ENCODE data around the gene MYH13. TPM values are rescaled to one million over a fixed set of nuclear protein-coding genes. Genes with fewer than 3 reads are reported as not detected.

Gene MYH13
- total RNA-seq, 2 donors from 2014 or later: 0.28 TPM; not detected in 1

GRCh38 chr17:10290041-10290440 lies 82.8 kb downstream of the MYH13 start:
- WGBS: 45% methylated on average over 1 of the region's 1 CpG
- no peak overlapping the region for H3K4me3 ChIP-seq
- no peaks in the 10 kb centered on the region for H3K36me3 ChIP-seq
- H3K27me3 ChIP-seq (replicated peaks; ENCODE audit: insufficient read depth): no peaks in the 10 kb centered on the region
- TF ChIP-seq CTCF (IDR thresholded peaks at IDR 0.05): no peak
- no peak overlapping the region for H3K27ac ChIP-seq
- intact Hi-C loops (cut with DNase I): no loop called here
- no peak for DNase-seq (ENCODE audit: low spot score)
- no peaks in the 10 kb centered on the region for H3K4me1 ChIP-seq (replicated peaks)
- H3K9me3 ChIP-seq: no peaks in the 10 kb centered on the region

- Histone ChIP-seq H3K4me3 (no peak overlapping the region), H3K27me3 (replicated peaks; ENCODE audit: insufficient read depth) (no peaks in the 10 kb centered on the region), H3K9me3 (no peaks in the 10 kb centered on the region), H3K36me3 (no peaks in the 10 kb centered on the region), H3K4me1 (replicated peaks) (no peaks in the 10 kb centered on the region), H3K27ac (no peak overlapping the region)
- WGBS: 6% methylated on average over 1 of the region's 1 CpG
- DNase-seq (ENCODE audit: low spot score): no peak
- no peak for TF ChIP-seq CTCF (IDR thresholded peaks at IDR 0.05)
- TF ChIP-seq POLR2AphosphoS5 (IDR thresholded peaks at IDR 0.05): no peak
- TF ChIP-seq POLR2A (IDR thresholded peaks at IDR 0.05): no peak
- intact Hi-C loops (cut with DNase I): no loop called here
Measured at GRCh38 chr17:10286324-10286723, 86.5 kb downstream of the MYH13 start.

- Histone ChIP-seq H3K36me3 (no peaks in the 10 kb centered on the region), H3K27ac (no peak overlapping the region), H3K9me3 (no peaks in the 10 kb centered on the region), H3K4me3 (no peak overlapping the region), H3K4me1 (replicated peaks) (no peaks in the 10 kb centered on the region), H3K27me3 (replicated peaks; ENCODE audit: insufficient read depth) (no peaks in the 10 kb centered on the region)
- DNase-seq (ENCODE audit: low spot score): no peak
- TF ChIP-seq CTCF (IDR thresholded peaks at IDR 0.05): no peak
- TF ChIP-seq POLR2AphosphoS5 (IDR thresholded peaks at IDR 0.05): no peak
- TF ChIP-seq POLR2A (IDR thresholded peaks at IDR 0.05): no peak
- WGBS: 81% methylated on average over 8 of the region's 8 CpGs
- intact Hi-C loops (cut with DNase I): no loop called here
Measured at GRCh38 chr17:10285896-10286295, 86.9 kb downstream of the MYH13 start.

GRCh38 chr17:10280068-10280467 lies 92.7 kb downstream of the MYH13 start:
- Histone ChIP-seq H3K27ac (no peak overlapping the region), H3K4me1 (replicated peaks) (no peaks in the 10 kb centered on the region), H3K4me3 (no peak overlapping the region), H3K27me3 (replicated peaks; ENCODE audit: insufficient read depth) (no peaks in the 10 kb centered on the region), H3K36me3 (no peaks in the 10 kb centered on the region), H3K9me3 (no peaks in the 10 kb centered on the region)
- DNase-seq (ENCODE audit: low spot score): no peak
- TF ChIP-seq POLR2A (IDR thresholded peaks at IDR 0.05) (no peak), CTCF (IDR thresholded peaks at IDR 0.05) (no peak), POLR2AphosphoS5 (IDR thresholded peaks at IDR 0.05) (no peak)
- 91% methylated on average over 1 of the region's 1 CpG for WGBS
- intact Hi-C loops (cut with DNase I): no loop called here

GRCh38 chr17:10278218-10278617 lies 94.6 kb downstream of the MYH13 start:
- no peak for TF ChIP-seq POLR2A (IDR thresholded peaks at IDR 0.05)
- no peak for TF ChIP-seq CTCF (IDR thresholded peaks at IDR 0.05)
- no peak for TF ChIP-seq POLR2AphosphoS5 (IDR thresholded peaks at IDR 0.05)
- no peaks in the 10 kb centered on the region for H3K27me3 ChIP-seq (replicated peaks; ENCODE audit: insufficient read depth)
- 33% methylated on average over 3 of the region's 3 CpGs for WGBS
- H3K36me3 ChIP-seq: no peaks in the 10 kb centered on the region
- H3K4me3 ChIP-seq: no peak overlapping the region
- no peaks in the 10 kb centered on the region for H3K4me1 ChIP-seq (replicated peaks)
- H3K27ac ChIP-seq: no peak overlapping the region
- no peaks in the 10 kb centered on the region for H3K9me3 ChIP-seq
- DNase-seq (ENCODE audit: low spot score): no peak
- intact Hi-C loops (cut with DNase I): no loop called here
